HG02623 (cell line): ENCODE results near the gene BORCS5.

ENCODE experiments used
- ATAC-seq: cut with Tn5 transposase; IDR thresholded peaks from one replicate; pipeline ENCODE4 v1.9.1; 2021; ENCODE audit warnings: moderate library complexity; ENCODE audit not compliant: unreplicated experiment

Gene BORCS5

GRCh38 chr12:12427568-12427967, 70.7 kb downstream of the BORCS5 start:
- ATAC-seq, result no peak

DNA sequence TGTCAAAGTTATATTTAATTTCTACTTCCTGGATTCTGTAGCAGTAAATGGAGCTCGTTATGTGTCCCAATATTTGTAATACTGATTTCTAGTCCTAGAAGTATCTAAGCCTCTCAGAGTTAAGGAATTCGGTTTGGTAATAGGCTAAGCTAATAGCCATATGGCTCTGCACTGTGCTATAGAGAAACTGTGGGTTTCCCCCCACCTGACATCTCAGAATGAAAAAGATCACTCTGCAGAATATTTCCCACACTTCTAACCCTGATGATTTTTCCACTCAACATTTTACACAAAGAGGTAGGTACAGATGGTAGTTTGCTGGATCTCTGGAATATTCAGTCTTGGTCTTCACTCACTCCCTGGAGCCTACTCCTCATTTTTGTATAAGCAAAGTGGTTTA, 71.2 kb downstream of the BORCS5 start:
- ATAC-seq, result no peak

DNA sequence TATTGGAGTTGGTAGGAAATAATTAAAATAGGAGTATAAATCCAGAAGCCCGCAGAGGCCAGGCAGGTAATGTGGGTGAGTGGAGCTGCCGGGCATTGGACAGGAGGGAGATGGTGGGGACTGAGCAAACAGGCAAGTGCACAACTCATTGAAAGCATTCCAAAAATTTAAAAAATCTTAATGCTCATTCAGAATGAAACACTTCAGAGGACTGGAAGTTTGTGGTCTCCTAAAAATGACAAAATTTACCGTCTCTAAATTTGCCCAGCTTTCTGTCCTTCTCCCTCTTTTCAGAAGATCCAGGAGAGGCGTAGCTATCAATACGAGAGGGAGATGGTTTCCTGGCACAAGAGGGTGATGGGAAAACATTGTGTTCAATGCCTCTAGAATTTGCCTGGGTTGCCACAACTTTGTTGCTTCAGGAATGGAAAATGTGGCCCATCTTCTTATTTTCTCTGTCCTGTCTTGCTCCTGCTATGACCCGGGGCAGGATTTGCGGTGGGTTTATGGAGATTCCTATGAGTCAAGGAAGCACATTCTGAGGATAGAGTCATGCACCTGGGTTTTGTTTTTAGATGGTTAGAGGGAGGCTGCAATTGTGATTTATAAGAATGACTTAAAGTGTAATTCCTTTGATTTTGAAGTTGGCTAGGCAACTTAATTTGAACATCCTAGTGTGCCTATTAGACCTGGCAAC, 72.2 kb downstream of the BORCS5 start:
- ATAC-seq, result no peak

DNA sequence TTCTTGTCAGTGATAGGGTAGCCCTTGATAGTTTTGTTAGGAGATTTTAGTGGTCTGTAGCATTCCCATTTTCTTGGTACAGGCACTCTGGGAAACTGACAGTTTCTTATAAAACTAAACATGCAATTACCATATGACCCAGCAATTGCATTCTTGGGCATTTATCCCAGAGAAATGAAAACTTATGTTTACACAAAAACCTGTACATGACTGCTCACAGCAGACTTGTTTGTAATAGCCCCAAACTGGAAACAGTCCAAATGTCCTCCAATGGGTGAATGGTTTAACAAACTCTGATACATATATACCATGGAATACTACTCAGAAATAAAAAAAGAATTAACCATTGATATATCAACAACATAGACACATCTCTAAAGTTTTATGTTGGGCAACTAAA, 75.5 kb downstream of the BORCS5 start:
- no peak for ATAC-seq

DNA sequence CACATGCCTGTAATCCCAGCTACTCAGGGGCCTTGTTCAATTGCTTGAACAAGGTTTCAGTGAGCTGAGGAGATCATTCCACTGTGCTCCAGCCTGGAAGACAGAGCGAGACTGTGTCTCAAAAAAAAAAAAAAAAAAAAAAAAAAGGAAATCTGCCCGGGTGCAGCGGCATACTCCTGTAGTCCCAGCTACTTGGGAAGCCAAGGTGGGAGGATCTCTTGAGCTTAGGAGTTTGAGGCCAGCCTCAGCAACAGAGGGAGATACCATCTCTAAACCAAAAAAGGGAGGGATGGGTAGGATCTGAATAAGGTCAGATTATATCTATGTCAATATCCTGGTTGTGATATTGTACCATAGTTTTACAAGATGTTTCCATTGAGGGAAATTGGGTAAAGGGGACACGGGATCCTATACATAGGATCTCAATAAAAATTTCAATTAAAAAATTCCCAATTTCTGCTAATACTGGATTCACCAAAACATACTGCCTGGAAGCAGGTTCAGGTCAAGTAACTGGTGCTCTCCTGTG, 76.4 kb downstream of the BORCS5 start:
- ATAC-seq, result no peak

GRCh38 chr12:12436831-12437345, 80.0 kb downstream of the BORCS5 start:
- no peak for ATAC-seq

- ATAC-seq, result no peak
Observed at GRCh38 chr12:12439636-12440035, 82.8 kb downstream of the BORCS5 start.

- ATAC-seq, result no peak
Observed at GRCh38 chr12:12440784-12441428, 84.0 kb downstream of the BORCS5 start.

GRCh38 chr12:12441429-12441807, 84.5 kb downstream of the BORCS5 start:
- no peak for ATAC-seq

DNA sequence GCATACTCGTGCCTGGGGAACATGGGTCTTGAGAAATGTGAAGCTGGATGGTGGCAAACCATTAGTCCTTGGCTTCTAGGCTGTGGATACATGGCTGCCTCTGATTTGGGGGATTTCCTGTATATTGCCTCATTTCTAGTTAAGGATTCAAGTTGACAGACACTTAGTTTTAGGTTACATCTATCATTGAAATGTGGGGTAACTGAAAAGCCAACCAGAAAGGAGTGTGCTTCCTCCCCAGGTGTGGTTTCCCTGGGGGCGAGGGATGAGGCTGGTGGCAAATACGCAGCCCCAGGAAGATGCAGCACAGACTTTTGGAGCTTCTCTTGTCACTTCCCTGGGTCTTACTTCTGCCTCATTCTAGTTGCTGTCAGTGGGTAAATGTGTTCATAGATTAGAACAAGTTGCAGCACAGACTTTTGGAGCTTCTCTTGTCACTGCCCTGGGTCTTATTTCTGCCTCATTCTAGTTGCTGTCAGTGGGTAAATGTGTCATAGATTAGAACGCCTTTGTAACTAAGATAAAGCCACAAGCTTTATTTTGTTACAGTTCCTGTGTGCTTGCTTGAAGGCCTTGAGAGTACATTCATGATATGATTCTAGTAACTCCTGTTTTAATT, 85.1 kb downstream of the BORCS5 start:
- no peak for ATAC-seq

DNA sequence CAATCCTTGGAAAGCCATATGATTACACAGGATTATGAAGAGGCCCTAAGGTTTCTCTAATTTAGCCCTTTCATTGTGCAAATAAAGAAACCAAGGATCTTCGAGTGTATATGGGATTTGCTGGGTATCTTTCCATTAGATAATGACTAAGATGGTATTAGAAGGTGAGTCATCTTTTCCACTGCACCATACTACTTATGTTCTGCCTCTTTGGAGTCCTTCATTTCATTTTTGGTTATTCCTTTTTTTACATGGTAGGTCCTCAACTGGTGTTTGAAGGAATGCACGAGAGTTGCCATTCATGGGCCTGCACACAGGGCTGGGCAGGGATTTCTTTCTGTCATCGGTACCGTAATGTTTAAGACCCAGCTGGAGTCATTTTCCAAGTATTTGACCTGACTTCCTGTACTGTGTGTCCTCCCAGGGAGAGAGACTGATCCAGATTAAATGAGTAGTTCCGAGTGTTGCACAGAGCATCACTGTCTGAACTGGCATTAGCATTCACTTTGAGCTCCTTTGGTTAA, 85.7 kb downstream of the BORCS5 start:
- no peak for ATAC-seq

- ATAC-seq, result no peak
Observed at GRCh38 chr12:12443431-12443878, 86.6 kb downstream of the BORCS5 start.

DNA sequence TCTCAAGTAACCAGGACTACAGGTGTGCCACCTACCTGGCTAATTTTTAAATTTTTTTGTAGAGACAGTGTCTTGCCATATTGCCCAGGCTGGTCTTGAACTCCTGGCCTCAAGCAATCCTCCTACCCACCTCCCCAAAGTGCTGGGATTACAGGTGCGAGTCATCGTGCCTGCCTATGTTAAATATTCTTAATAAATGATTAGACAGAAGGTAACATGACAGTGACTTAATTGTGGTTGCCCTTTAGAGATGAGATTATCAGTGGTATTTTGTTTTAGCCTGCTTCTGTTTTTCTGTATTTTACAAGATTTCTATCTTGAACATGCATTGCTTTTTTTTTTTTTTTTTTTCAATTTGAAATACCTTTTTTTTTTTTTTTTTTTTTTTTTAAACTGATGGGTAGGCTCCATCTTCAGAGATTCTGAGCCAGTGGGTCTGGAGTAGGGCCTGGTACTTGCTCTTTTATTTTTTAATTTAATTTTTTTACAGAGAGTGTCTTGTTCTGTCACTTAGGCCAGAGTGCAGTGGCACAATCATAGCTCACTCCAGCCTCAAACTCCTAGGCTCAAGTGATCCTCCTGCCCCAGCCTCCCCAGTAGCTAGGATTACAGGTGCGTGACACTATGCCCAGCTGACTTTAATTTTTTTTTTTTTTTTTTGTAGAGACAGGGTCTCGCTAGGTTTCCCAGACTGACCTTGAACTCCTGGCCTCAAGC, 88.4 kb downstream of the BORCS5 start:
- ATAC-seq, result no peak

GRCh38 chr12:12445882-12446181, 89.0 kb downstream of the BORCS5 start:
- ATAC-seq, result no peak

DNA sequence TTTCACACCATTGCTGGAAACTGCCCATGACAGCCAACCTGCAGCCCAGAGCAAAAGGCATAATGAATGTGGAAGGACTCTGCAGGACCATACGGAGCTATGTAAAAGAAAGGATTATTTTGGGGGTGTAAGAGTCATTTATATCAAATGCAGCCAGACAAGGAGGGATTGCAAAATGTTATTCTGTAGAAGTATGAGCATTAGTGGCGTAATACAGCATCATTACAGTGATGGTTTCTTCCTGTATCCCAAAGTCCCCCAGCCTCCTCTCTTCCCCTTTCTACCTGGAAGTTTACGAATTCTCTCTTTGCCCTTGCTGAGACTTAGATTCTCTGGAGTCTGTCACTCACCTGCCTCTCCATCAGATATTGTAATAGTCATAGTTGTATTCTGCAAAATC, 89.9 kb downstream of the BORCS5 start:
- no peak for ATAC-seq

- ATAC-seq, result no peak
Observed at GRCh38 chr12:12447236-12447635, 90.4 kb downstream of the BORCS5 start.

- no peak for ATAC-seq
Observed at GRCh38 chr12:12447837-12448236, 91.0 kb downstream of the BORCS5 start.

GRCh38 chr12:12449533-12450025, 92.7 kb downstream of the BORCS5 start:
- ATAC-seq, result no peak

DNA sequence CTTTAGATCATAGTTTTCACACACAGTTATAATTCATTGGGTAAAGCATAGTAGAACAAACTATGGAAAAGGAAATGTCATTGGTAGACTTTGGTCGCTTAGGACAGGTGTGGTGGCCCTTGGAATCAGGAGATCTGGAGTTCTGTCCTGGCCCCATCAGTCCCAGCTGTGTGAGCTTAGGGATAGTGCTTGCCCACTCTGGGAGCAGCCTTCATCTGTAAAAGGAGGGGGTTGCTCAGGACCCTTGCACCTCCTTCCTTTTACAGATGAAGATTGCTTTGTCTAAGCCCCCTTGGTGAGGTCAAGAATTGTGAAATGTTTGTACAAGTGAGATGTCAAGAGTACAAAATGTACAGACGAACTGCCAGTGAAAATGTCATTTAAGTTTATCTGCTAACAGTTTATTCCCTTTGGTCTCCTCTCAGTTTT, 93.2 kb downstream of the BORCS5 start:
- no peak for ATAC-seq

GRCh38 chr12:12451098-12451497, 94.2 kb downstream of the BORCS5 start:
- ATAC-seq, result no peak

DNA sequence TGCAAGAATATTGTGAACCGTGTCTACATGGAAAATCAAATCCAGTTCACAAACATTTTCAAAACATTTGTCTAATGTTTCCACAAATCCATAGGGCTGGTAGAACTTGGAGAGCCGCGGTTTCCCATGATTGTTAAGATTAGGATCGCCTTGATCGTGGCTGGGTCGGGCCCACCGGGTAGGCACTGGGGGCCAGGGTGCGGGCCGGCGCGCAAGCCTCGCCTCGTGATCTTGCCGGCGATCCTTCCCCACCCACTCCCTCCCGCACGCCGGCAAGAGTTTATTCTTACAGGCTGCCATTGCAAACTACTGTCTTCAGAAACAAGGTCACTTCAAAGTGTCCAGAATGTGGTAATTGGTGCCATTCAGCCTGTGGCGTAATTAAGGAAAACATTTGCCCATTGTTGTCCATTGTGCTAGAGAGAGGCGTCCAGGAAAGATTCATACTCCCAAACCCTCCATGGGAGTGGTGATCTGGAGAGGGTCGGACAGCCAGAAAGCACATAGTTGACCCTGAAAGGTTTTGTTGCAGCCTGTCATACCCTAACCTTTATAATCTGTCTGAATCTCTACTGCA, 95.5 kb downstream of the BORCS5 start:
- ATAC-seq, result no peak
